Activated CD8-positive, alpha-beta memory T cell treated with anti-CD3 and anti-CD28 coated beads, Interleukin-2, amount 10 ng/mL, durations not matched to agents 7 days and 5 days (primary cell): ENCODE measurements around the gene ZNF81. TPM values are rescaled to one million over a fixed set of nuclear protein-coding genes. Genes with fewer than 3 reads are reported as not detected.

ENCODE experiments used
- ATAC-seq: fragments of 150-1000 bp; cut with Tn5 transposase; one replicate; pipeline ENCODE4 v1.10.0; 2021; ENCODE audit warnings: moderate library complexity
- CTCF ChIA-PET: fragments of 350-600 bp; sonication (Branson Sonifier 250); formaldehyde crosslinking; loops from one replicate; lab custom pipeline; 2021; ENCODE audit warnings: antibody characterized with exemption; lab: Charles Lee
- DNase-seq: peaks from one replicate; pipeline ENCODE4 v3.0.0-alpha.2; 2020
- H3K27ac Mint-ChIP-seq: one replicate; pipeline ENCODE4 v1.8.0; 2021; ENCODE audit warnings: mild to moderate bottlenecking, mixed read lengths
- H3K27me3 Mint-ChIP-seq: one replicate; pipeline ENCODE4 v1.8.0; 2021; ENCODE audit warnings: mixed read lengths
- H3K36me3 Mint-ChIP-seq: one replicate; pipeline ENCODE4 v1.8.0; 2021; ENCODE audit warnings: mild to moderate bottlenecking, mixed read lengths
- H3K4me1 Mint-ChIP-seq: one replicate; pipeline ENCODE4 v1.8.0; 2021; ENCODE audit warnings: mixed read lengths
- H3K4me3 Mint-ChIP-seq: one replicate; pipeline ENCODE4 v1.8.0; 2021; ENCODE audit warnings: mild to moderate bottlenecking, moderate library complexity, mixed read lengths
- H3K9me3 Mint-ChIP-seq: one replicate; pipeline ENCODE4 v1.8.0; 2022; ENCODE audit warnings: low read depth, mixed read lengths
- total RNA-seq, 2 experiments: library from RNA; stranded (reverse); gene quantifications; one replicate each; pipeline ENCODE4 v1.2.3, GENCODE V29; 2021

The ZNF81 gene
- total RNA-seq, 2 experiments from 2014 or later = 7.5 to 10.0 TPM

- H3K4me3 Mint-ChIP-seq = no peak overlapping the region
- H3K4me1 Mint-ChIP-seq = no peaks in the 10 kb centered on the region
- H3K27ac Mint-ChIP-seq = no peak overlapping the region
- no peaks in the 10 kb centered on the region for H3K9me3 Mint-ChIP-seq
- peaks cover 18% of the 10 kb centered on the region for H3K36me3 Mint-ChIP-seq
- CTCF ChIA-PET = no interaction called here
- no peak for ATAC-seq
- no peak for DNase-seq
- H3K27me3 Mint-ChIP-seq = no peaks in the 10 kb centered on the region
These were observed 23.0 kb downstream of the ZNF81 start for GRCh38 chrX:47859686-47860085.

- Mint-ChIP-seq H3K9me3 (no peaks in the 10 kb centered on the region), H3K27ac (no peak overlapping the region), H3K4me1 (no peaks in the 10 kb centered on the region), H3K4me3 (no peak overlapping the region), H3K27me3 (no peaks in the 10 kb centered on the region), H3K36me3 (peaks cover 21% of the 10 kb centered on the region)
- DNase-seq (no peak), ATAC-seq (no peak)
- CTCF ChIA-PET = interaction anchor here (1.1 kb wide), 1 partner anchor 33 kb away, joined by 3 read pairs; no protein-coding TSS in a partner anchor
These were observed 26.0 kb downstream of the ZNF81 start for GRCh38 chrX:47862680-47863079.

- CTCF ChIA-PET = no interaction called here
- no peaks in the 10 kb centered on the region for H3K9me3 Mint-ChIP-seq
- H3K36me3 Mint-ChIP-seq = peaks cover 21% of the 10 kb centered on the region
- H3K4me3 Mint-ChIP-seq = no peak overlapping the region
- no peak for DNase-seq
- H3K27me3 Mint-ChIP-seq = no peaks in the 10 kb centered on the region
- ATAC-seq = no peak
- H3K27ac Mint-ChIP-seq = no peak overlapping the region
- H3K4me1 Mint-ChIP-seq = no peaks in the 10 kb centered on the region
These were observed 26.5 kb downstream of the ZNF81 start for GRCh38 chrX:47863187-47863586.

- CTCF ChIA-PET = no interaction called here
- Mint-ChIP-seq H3K27ac (no peak overlapping the region), H3K27me3 (no peaks in the 10 kb centered on the region), H3K4me1 (no peaks in the 10 kb centered on the region), H3K9me3 (no peaks in the 10 kb centered on the region), H3K36me3 (peaks cover 26% of the 10 kb centered on the region), H3K4me3 (no peak overlapping the region)
- ATAC-seq (no peak), DNase-seq (no peak)
These were observed 27.6 kb downstream of the ZNF81 start for GRCh38 chrX:47864300-47864699.

GRCh38 chrX:47864785-47865184 lies 28.1 kb downstream of the ZNF81 start:
- no peaks in the 10 kb centered on the region for H3K4me1 Mint-ChIP-seq
- peaks cover 27% of the 10 kb centered on the region for H3K36me3 Mint-ChIP-seq
- DNase-seq (no peak), ATAC-seq (no peak)
- H3K9me3 Mint-ChIP-seq = no peaks in the 10 kb centered on the region
- no peaks in the 10 kb centered on the region for H3K27me3 Mint-ChIP-seq
- no peak overlapping the region for H3K27ac Mint-ChIP-seq
- CTCF ChIA-PET = no interaction called here
- H3K4me3 Mint-ChIP-seq = no peak overlapping the region

- DNase-seq (no peak), ATAC-seq (no peak)
- H3K27ac Mint-ChIP-seq = no peak overlapping the region
- H3K4me3 Mint-ChIP-seq = no peak overlapping the region
- peaks cover 58% of the 10 kb centered on the region for H3K36me3 Mint-ChIP-seq
- H3K4me1 Mint-ChIP-seq = peaks cover 5% of the 10 kb centered on the region
- H3K27me3 Mint-ChIP-seq = no peaks in the 10 kb centered on the region
- CTCF ChIA-PET = no interaction called here
- peaks cover 13% of the 10 kb centered on the region for H3K9me3 Mint-ChIP-seq
These were observed 36.4 kb downstream of the ZNF81 start for GRCh38 chrX:47873123-47873522.

- peaks cover 13% of the 10 kb centered on the region for H3K9me3 Mint-ChIP-seq
- H3K4me3 Mint-ChIP-seq = no peak overlapping the region
- no peak for ATAC-seq
- CTCF ChIA-PET = no interaction called here
- no peak for DNase-seq
- H3K4me1 Mint-ChIP-seq = peaks cover 5% of the 10 kb centered on the region
- H3K27ac Mint-ChIP-seq = no peak overlapping the region
- H3K36me3 Mint-ChIP-seq = peaks cover 45% of the 10 kb centered on the region
- H3K27me3 Mint-ChIP-seq = no peaks in the 10 kb centered on the region
These were observed 40.6 kb downstream of the ZNF81 start for GRCh38 chrX:47877327-47877726.

- DNase-seq (no peak), ATAC-seq (no peak)
- H3K27me3 Mint-ChIP-seq = no peaks in the 10 kb centered on the region
- peaks cover 8% of the 10 kb centered on the region for H3K9me3 Mint-ChIP-seq
- CTCF ChIA-PET = no interaction called here
- H3K36me3 Mint-ChIP-seq = peaks cover 37% of the 10 kb centered on the region
- H3K4me3 Mint-ChIP-seq = no peak overlapping the region
- H3K27ac Mint-ChIP-seq = no peak overlapping the region
- peaks cover 5% of the 10 kb centered on the region for H3K4me1 Mint-ChIP-seq
These were observed 41.5 kb downstream of the ZNF81 start for GRCh38 chrX:47878198-47878597.

GRCh38 chrX:47879463-47879862 lies 42.8 kb downstream of the ZNF81 start:
- no peak for ATAC-seq
- no peak overlapping the region for H3K27ac Mint-ChIP-seq
- H3K4me1 Mint-ChIP-seq = peaks cover 5% of the 10 kb centered on the region
- peaks cover 28% of the 10 kb centered on the region for H3K36me3 Mint-ChIP-seq
- no peak for DNase-seq
- no peaks in the 10 kb centered on the region for H3K27me3 Mint-ChIP-seq
- CTCF ChIA-PET = no interaction called here
- H3K4me3 Mint-ChIP-seq = no peak overlapping the region
- peaks cover 3% of the 10 kb centered on the region for H3K9me3 Mint-ChIP-seq

GRCh38 chrX:47880927-47881326 lies 44.2 kb downstream of the ZNF81 start:
- no peaks in the 10 kb centered on the region for H3K27me3 Mint-ChIP-seq

GRCh38 chrX:47885501-47885900 lies 48.8 kb downstream of the ZNF81 start:
- H3K4me3 Mint-ChIP-seq = no peak overlapping the region
- DNase-seq (no peak), ATAC-seq (no peak)
- CTCF ChIA-PET = no interaction called here
- H3K36me3 Mint-ChIP-seq = peaks cover 43% of the 10 kb centered on the region
- peaks cover 5% of the 10 kb centered on the region for H3K9me3 Mint-ChIP-seq
- H3K27me3 Mint-ChIP-seq = no peaks in the 10 kb centered on the region
- no peak overlapping the region for H3K27ac Mint-ChIP-seq
- no peaks in the 10 kb centered on the region for H3K4me1 Mint-ChIP-seq

More at GRCh38 chrX:47880927-47881326, 44.2 kb downstream of the ZNF81 start:
- H3K27ac Mint-ChIP-seq = no peak overlapping the region
- H3K4me1 Mint-ChIP-seq = peaks cover 5% of the 10 kb centered on the region
- peaks cover 30% of the 10 kb centered on the region for H3K36me3 Mint-ChIP-seq
- no peaks in the 10 kb centered on the region for H3K9me3 Mint-ChIP-seq
- CTCF ChIA-PET = no interaction called here
- DNase-seq = no peak
- ATAC-seq = no peak
- no peak overlapping the region for H3K4me3 Mint-ChIP-seq

GRCh38 chrX:47898024-47898423 lies 61.3 kb downstream of the ZNF81 start:
- Mint-ChIP-seq H3K27me3 (no peaks in the 10 kb centered on the region), H3K36me3 (peaks cover 25% of the 10 kb centered on the region), H3K9me3 (peaks cover 4% of the 10 kb centered on the region), H3K27ac (no peak overlapping the region), H3K4me1 (no peaks in the 10 kb centered on the region), H3K4me3 (no peak overlapping the region)
- ATAC-seq (no peak), DNase-seq (no peak)
- CTCF ChIA-PET = no interaction called here

- CTCF ChIA-PET = no interaction called here
- H3K4me1 Mint-ChIP-seq = no peaks in the 10 kb centered on the region
- no peak overlapping the region for H3K27ac Mint-ChIP-seq
- H3K27me3 Mint-ChIP-seq = no peaks in the 10 kb centered on the region
- no peak for DNase-seq
- H3K36me3 Mint-ChIP-seq = peaks cover 23% of the 10 kb centered on the region
- peaks cover 4% of the 10 kb centered on the region for H3K9me3 Mint-ChIP-seq
- no peak overlapping the region for H3K4me3 Mint-ChIP-seq
- no peak for ATAC-seq
These were observed 64.1 kb downstream of the ZNF81 start for GRCh38 chrX:47900833-47901232.

- H3K36me3 Mint-ChIP-seq = peaks cover 16% of the 10 kb centered on the region
- CTCF ChIA-PET = no interaction called here
- DNase-seq (no peak), ATAC-seq (no peak)
- peaks cover 4% of the 10 kb centered on the region for H3K9me3 Mint-ChIP-seq
- no peak overlapping the region for H3K27ac Mint-ChIP-seq
- H3K4me3 Mint-ChIP-seq = no peak overlapping the region
- H3K4me1 Mint-ChIP-seq = no peaks in the 10 kb centered on the region
- H3K27me3 Mint-ChIP-seq = no peaks in the 10 kb centered on the region
These were observed 65.5 kb downstream of the ZNF81 start for GRCh38 chrX:47902161-47902560.
